GM18505 (cell line): ENCODE data around the gene KNDC1.

ENCODE experiments used
- ATAC-seq: cut with Tn5 transposase; IDR thresholded peaks from one replicate; pipeline ENCODE4 v1.9.1; 2021; ENCODE audit not compliant: unreplicated experiment
- POLR2A ChIP-seq: IDR thresholded peaks from 4 replicates; pipeline ENCODE4 v1.6.1; 2011; ENCODE audit warnings: borderline replicate concordance; ENCODE audit not compliant: insufficient read depth, insufficient read length; ENCODE audit errors: extremely low read depth

KNDC1 gene

DNA sequence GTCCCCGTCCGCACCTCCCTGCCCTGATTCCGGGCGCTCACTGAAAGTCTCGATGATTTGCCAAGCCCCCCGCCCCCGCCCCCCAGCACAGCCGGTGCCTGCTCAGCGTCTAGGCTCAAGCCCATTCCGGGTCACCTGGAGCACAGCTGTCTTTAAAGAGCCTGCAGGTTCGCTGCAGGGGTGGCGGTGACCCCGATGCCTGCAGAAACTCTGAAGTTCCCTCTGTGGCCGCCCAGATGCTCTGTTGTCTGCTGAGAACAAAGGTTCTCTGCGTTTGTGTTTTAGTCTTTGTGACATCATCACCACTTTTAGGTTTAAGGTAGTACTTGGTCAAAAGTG is 78.4 kb downstream of the KNDC1 start:
- ATAC-seq: no peak
- TF ChIP-seq POLR2A: no peak

DNA sequence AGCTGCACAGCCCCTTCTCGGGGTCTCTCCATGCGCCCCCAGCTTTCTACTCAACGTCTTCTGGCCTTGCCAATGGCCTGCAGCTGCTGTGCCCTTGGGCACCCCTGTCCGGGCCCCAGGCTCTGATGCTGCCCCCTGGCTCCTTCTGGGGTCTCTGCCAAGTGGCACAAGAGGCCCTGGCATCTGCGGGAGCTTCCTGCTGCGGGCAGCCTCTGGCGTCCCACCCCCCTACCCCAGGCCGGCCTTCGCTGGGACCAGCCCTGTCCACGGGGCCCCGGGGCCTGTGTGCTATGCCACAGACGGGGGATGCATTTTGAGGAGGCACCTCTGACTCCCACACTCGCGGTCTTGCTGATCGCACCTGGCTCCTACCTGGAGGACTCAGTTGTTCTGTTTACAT is 80.0 kb downstream of the KNDC1 start:
- ATAC-seq: no peak
- TF ChIP-seq POLR2A: no peak

DNA sequence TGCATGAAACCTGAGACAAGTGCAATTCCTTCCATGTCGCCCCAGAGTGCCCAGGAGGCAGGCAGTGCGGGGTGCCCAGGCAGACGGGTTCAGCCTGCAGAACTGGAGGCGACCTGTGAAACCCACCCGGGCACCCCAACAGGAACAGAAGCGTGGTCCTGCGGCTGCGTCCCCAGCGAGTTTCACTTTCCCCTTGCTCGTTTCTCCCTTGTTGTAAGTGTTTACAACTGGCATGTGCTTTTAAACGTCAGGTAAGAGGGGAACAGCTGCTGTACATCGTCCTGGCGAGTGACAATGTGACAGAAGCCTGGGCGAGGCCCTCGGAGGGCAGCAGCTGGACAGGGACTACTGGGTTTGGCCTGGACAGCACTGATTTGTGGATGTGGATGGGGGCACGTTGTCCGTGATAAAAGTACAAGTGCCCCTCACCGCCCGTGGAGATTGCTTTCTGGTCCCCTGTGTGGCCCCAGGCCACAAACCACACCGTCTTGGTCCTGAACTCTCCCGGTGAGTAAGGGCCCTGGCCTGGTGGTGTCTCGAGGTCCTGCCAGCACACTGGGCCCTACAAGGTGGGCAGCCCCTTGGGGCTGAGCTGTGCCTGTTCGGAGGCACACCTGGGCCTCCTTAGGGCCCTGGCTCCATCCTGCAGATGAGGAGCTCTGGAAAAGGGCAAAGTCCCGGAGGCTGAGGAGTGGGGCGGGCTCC is 81.6 kb downstream of the KNDC1 start:
- no peak for TF ChIP-seq POLR2A
- no peak for ATAC-seq

DNA sequence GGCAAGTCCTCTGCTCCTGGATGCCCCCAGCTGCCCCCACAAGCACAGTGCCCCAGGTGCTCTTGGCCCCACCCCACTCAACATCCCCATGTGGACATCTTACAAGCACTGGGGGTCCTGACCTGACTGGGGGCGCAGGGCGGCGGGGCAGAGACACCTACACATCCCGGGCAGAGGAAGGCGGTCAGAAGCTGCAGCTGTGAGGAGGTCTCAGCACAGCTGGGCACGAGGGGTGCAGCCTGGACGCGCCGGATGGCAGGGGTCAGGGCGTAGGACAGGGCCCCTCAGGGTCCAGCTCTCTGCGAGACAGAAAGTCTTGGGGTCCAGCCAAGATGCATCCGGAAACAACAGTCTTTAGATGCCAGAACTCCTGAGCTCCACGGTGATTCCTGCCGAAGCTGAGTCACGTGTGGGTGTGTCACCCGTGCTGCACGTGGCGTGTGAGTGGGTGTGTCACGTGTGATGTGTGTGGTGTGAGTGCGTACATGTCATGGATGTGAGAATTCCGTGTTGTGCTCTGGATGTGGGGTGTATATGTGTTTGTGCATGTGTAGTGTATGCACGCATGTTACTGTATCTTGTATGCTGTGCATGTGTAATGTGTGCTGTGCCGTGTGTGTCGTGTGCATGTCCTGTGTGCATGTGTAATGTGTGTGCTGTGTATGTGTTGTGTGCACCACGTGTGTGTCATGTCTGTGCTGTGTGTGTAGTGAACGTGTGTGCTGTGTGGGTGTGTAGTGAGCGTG is 82.8 kb downstream of the KNDC1 start:
- ATAC-seq: no peak
- TF ChIP-seq POLR2A: no peak

DNA sequence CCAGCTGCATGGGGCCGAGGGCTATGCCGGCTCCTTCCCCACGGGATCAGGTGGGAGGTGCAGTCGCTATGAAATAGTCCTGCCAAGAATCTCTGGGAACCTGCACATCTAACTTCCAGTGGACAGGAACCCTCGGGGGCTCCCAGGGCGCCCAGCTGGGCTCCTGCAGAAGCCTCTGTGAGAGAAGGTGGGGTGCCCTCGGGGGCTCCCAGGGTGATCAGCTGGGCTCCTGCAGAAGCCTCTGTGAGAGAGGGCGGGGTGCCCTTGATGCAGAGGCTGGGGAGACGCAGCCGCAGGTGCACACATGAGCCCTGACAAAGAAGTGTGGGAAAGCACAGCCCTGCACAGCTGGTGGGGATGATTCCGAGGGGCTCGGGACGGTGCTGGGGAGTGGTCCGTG is 83.6 kb downstream of the KNDC1 start:
- no peak for TF ChIP-seq POLR2A
- ATAC-seq: no peak

DNA sequence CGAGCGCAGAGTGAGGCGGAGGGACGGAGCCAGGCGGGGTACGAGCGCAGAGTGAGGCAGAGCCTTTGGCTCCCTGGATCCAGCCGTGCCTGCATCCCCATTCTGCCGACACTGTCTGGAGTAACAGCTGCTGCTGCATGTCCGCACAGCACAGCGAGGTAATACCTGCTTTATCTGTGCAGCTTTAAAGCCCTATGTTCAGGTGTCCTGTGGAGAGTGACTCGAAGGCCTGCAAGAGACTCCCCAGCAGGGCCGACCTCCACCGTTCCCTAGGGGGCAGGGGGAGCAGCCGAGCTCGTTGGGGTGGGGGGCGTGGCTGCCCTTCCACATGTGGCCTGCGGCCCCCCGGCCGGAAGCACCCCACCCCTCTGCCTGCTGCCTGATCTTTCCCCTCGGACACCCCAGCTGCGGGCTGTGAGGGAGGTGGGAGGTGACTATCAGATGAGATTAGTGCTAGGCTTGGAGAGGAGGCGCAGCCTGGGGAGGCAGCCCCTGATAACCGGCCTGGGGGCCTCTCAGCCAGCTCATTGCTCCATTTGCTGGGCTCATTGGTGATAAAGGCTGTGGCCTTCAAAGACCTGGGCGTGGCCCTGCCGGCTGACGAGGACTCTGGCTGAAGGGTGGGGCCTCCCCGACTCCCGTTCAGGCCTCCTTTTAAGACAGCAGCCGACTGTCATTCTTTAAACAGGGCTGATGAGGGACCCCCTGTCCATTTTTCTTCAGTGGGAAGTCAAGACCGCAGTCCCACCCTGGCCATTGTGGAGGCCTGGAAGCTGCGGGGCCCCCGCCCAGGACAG is 85.6 kb downstream of the KNDC1 start:
- no peak for ATAC-seq
- no peak for TF ChIP-seq POLR2A

DNA sequence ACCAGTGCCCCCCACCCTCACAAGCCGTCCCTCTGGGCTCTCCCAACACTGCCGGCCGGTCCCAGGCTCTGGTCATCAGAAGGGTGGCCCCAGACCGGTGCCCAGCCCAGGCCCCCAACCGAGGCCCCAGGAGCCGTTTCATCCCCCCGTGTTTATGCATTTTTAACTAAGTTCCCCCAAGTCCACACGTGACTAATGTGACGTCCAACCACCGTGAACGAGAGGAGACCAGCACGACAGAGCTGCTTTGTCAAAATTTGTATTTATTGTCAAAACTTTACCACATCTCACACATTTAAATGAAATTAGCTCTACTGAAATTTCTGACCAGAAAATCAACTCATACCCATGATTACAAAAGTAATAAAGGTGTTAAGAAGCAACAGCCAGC is 86.2 kb downstream of the KNDC1 start:
- no peak for TF ChIP-seq POLR2A
- ATAC-seq: no peak

GRCh38 chr10:133247681-133248333 is 87.8 kb downstream of the KNDC1 start:
- no peak for ATAC-seq
- no peak for TF ChIP-seq POLR2A

DNA sequence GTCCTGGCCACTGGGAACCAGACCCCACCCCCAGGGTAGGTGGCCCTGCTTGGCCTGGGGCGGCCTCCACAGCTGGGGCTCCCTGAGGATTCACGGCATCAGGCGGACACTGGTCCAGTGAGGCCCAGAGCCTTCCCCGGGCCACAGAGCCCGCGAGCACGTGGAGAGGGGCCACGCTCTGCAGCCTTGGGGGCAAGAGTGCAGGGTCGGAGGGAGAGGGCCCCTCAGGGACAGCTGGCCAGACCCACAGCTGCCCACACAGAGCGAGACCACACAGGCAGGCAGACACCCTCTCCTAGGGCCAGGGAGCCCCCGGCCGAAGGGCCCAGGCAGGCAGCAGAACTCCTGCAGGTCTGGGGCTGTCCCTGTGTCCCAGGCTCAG is 88.3 kb downstream of the KNDC1 start:
- TF ChIP-seq POLR2A: no peak
- no peak for ATAC-seq

- no peak for TF ChIP-seq POLR2A
- ATAC-seq: no peak
These were observed 89.2 kb downstream of the KNDC1 start for GRCh38 chr10:133249094-133249780.

- no peak for TF ChIP-seq POLR2A
- no peak for ATAC-seq
These were observed 90.1 kb downstream of the KNDC1 start for GRCh38 chr10:133249975-133250754.
